B cell (primary cell): ENCODE data around the gene PRKCB.

ENCODE experiments used
- CTCF ChIP-seq: fragments of 200-600 bp; IDR thresholded peaks from one replicate; pipeline ENCODE4 v1.8.0; 2022; ENCODE audit warnings: antibody characterized with exemption, mild to moderate bottlenecking
- EZH2 ChIP-seq: IDR thresholded peaks from 2 replicates; pipeline ENCODE4 v1.6.1; 2012; ENCODE audit warnings: borderline replicate concordance, low read depth, mild to moderate bottlenecking, moderate library complexity, low read length; ENCODE audit not compliant: insufficient read depth, poor library complexity, severe bottlenecking

DNA sequence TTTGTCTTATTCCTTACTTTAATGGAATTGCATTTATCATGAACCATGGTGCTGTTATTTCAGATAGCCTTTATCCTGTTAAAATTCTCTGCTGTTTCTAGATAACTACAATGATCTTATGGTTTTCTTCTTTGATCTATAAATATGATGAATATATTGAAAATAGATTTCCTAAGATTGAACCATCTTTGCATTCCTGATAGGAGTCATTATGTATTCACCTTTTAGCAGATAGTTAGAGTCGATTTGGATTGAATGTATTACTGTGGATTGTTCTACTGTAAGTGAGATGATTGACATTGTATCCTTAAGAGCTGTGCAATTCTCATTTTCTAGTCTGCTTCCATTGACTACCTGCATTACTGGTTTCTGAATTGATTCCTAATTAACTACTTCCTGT, 255.3 kb downstream of the PRKCB start:
- TF ChIP-seq CTCF (no peak), EZH2 (no peak)
